Neuronal stem cell (in vitro differentiated cells): ENCODE measurements around the gene JAKMIP1.

ENCODE experiments used
- DNase-seq: peaks from one replicate; pipeline ENCODE4 v3.0.0-alpha.2; 2013; ENCODE audit warnings: low spot score
- H2AFZ ChIP-seq: one replicate; pipeline ENCODE4 v1.6.1; 2013; ENCODE audit warnings: mild to moderate bottlenecking, low read length, inconsistent platforms
- H2AK5ac ChIP-seq: 2 replicates; pipeline ENCODE4 v1.6.1; 2013; ENCODE audit warnings: low read depth, mild to moderate bottlenecking, inconsistent platforms, low read length, moderate library complexity, mixed read lengths
- H2BK120ac ChIP-seq: 2 replicates; pipeline ENCODE4 v1.6.1; 2013; ENCODE audit warnings: low read depth, mild to moderate bottlenecking, inconsistent platforms, low read length, moderate library complexity, mixed read lengths
- H2BK12ac ChIP-seq: one replicate; pipeline ENCODE4 v1.6.1; 2013; ENCODE audit warnings: low read length, inconsistent platforms
- H2BK15ac ChIP-seq: 2 replicates; pipeline ENCODE4 v1.6.1; 2013; ENCODE audit warnings: mild to moderate bottlenecking, low read length, inconsistent platforms, mixed read lengths
- H2BK5ac ChIP-seq: one replicate; pipeline ENCODE4 v1.6.1; 2013; ENCODE audit warnings: inconsistent platforms, mild to moderate bottlenecking, low read length, moderate library complexity
- H3K14ac ChIP-seq: one replicate; pipeline ENCODE4 v1.6.1; 2013; ENCODE audit warnings: low read length, inconsistent platforms
- H3K18ac ChIP-seq: 2 replicates; pipeline ENCODE4 v1.6.1; 2013; ENCODE audit warnings: low read length, inconsistent platforms
- H3K23ac ChIP-seq: 2 replicates; pipeline ENCODE4 v1.6.1; 2013; ENCODE audit warnings: low read depth, mild to moderate bottlenecking, mixed read lengths, low read length, inconsistent platforms; ENCODE audit not compliant: poor library complexity
- H3K27ac ChIP-seq: replicated peaks from 3 replicates; pipeline ENCODE4 v1.5.1; 2013; ENCODE audit warnings: low read length, inconsistent platforms
- H3K27me3 ChIP-seq, 3 experiments: 2 replicates each; pipeline ENCODE4 v1.6.1; 2013; ENCODE audit warnings: low read length in 3 of 3, mild to moderate bottlenecking in 2 of 3, inconsistent platforms in 1 of 3, low read depth in 1 of 3, mixed read lengths in 1 of 3, moderate library complexity in 1 of 3; ENCODE audit not compliant: control insufficient read depth in 3 of 3, insufficient read depth in 3 of 3
- H3K36me3 ChIP-seq, 2 donors: replicated peaks in 1 of 2; 2 replicates each; pipeline ENCODE4 v1.6.1; 2013; ENCODE audit warnings: low read length in 2 of 2; ENCODE audit not compliant: control insufficient read depth in 2 of 2, insufficient read depth in 2 of 2
- H3K4ac ChIP-seq: 2 replicates; pipeline ENCODE4 v1.6.1; 2013; ENCODE audit warnings: inconsistent platforms, mild to moderate bottlenecking, low read length, moderate library complexity
- H3K4me1 ChIP-seq, 2 donors: 1 replicate in 1 of 2; 2 replicates in 1 of 2; pipeline ENCODE4 v1.6.1; 2013; ENCODE audit warnings: low read length in 2 of 2, low read depth in 1 of 2; ENCODE audit not compliant: control insufficient read depth in 2 of 2, insufficient read depth in 1 of 2
- H3K4me2 ChIP-seq: one replicate; pipeline ENCODE4 v1.6.1; 2013; ENCODE audit warnings: mild to moderate bottlenecking, low read length, inconsistent platforms; ENCODE audit not compliant: insufficient read depth, poor library complexity, severe bottlenecking
- H3K4me3 ChIP-seq, 2 donors: 2 replicates each; pipeline ENCODE4 v1.5.1; 2013; ENCODE audit warnings: low read length in 2 of 2, mild to moderate bottlenecking in 2 of 2, inconsistent platforms in 1 of 2, moderate library complexity in 1 of 2
- H3K79me1 ChIP-seq: one replicate; pipeline ENCODE4 v1.6.1; 2013; ENCODE audit warnings: low read depth, mild to moderate bottlenecking, inconsistent platforms, low read length, moderate library complexity
- H3K9ac ChIP-seq: one replicate; pipeline ENCODE4 v1.6.1; 2013; ENCODE audit warnings: mild to moderate bottlenecking, low read depth, low read length, inconsistent platforms; ENCODE audit not compliant: poor library complexity
- H3K9me3 ChIP-seq, 2 donors: replicated peaks in 1 of 2; 2 replicates each; pipeline versions ENCODE3 to v1.6.1; 2013; ENCODE audit warnings: low read length in 2 of 2, mild to moderate bottlenecking in 2 of 2, inconsistent platforms in 1 of 2, low read depth in 1 of 2, mixed read lengths in 1 of 2, moderate library complexity in 1 of 2; ENCODE audit not compliant: control insufficient read depth in 2 of 2, insufficient read depth in 1 of 2
- H4K8ac ChIP-seq: one replicate; pipeline ENCODE4 v1.6.1; 2013; ENCODE audit warnings: low read depth, mild to moderate bottlenecking, inconsistent platforms, low read length, moderate library complexity
- H4K91ac ChIP-seq: one replicate; pipeline ENCODE4 v1.6.1; 2013; ENCODE audit warnings: low read length, low read depth, mild to moderate bottlenecking, inconsistent platforms; ENCODE audit not compliant: poor library complexity
- WGBS, 2 donors: extraction: QIAGEN DNeasy Blood & Tissue Kit; methylation state at CpG; one replicate each; pipeline ENCODE4 v1.1.7; 2013; ENCODE audit warnings: missing lambda C conversion rate in 2 of 2, mixed read lengths in 1 of 2; ENCODE audit not compliant: insufficient read length in 2 of 2, insufficient replicate concordance in 1 of 2; ENCODE audit errors: extremely low coverage in 2 of 2; 5-methylcytosine and 5-hydroxymethylcytosine counted together

The JAKMIP1 gene

GRCh38 chr4:6092131-6092530, 108.2 kb downstream of the JAKMIP1 start:
- H2BK15ac ChIP-seq = no peak overlapping the region
- DNase-seq = no peak
- no peak overlapping the region for H3K4ac ChIP-seq
- H3K79me1 ChIP-seq = no peaks in the 10 kb centered on the region
- H3K9ac ChIP-seq = no peak overlapping the region
- H4K8ac ChIP-seq = no peak overlapping the region
- H3K4me2 ChIP-seq = no peak overlapping the region
- no peak overlapping the region for H2AK5ac ChIP-seq
- peaks cover 0 to 3% (median 0%) of the 10 kb centered on the region in 3 experiments for H3K27me3 ChIP-seq
- no peak overlapping the region for H2AFZ ChIP-seq
- peak overlapping the region; percentile 35 for H3K18ac ChIP-seq
- no peaks in the 10 kb centered on the region for H3K36me3 ChIP-seq
- H3K27ac ChIP-seq = no peak overlapping the region
- no peak overlapping the region for H3K23ac ChIP-seq
- no peak overlapping the region for H2BK12ac ChIP-seq
- no peak overlapping the region for H3K14ac ChIP-seq
- H3K9me3 ChIP-seq = no peaks in the 10 kb centered on the region
- H4K91ac ChIP-seq = no peak overlapping the region
- H2BK120ac ChIP-seq = no peak overlapping the region
- no peak overlapping the region for H2BK5ac ChIP-seq
- H3K4me1 ChIP-seq = peaks cover 0 to 2% of the 10 kb centered on the region in 2 donors
- H3K4me3 ChIP-seq = no peak overlapping the region
- no CpG with 5 or more reads among the region's 7 CpGs for WGBS, 2 donors

GRCh38 chr4:6090931-6091330, 109.4 kb downstream of the JAKMIP1 start:
- H3K9ac ChIP-seq = no peak overlapping the region
- H2BK15ac ChIP-seq = no peak overlapping the region
- H4K91ac ChIP-seq = no peak overlapping the region
- peaks cover 0 to 2% of the 10 kb centered on the region in 2 donors for H3K4me1 ChIP-seq
- H3K4ac ChIP-seq = no peak overlapping the region
- no peak overlapping the region for H3K23ac ChIP-seq
- no peak overlapping the region for H3K4me3 ChIP-seq
- no peak overlapping the region for H2AFZ ChIP-seq
- H2BK120ac ChIP-seq = no peak overlapping the region
- no peak overlapping the region for H2BK5ac ChIP-seq
- no CpG with 5 or more reads among the region's 3 CpGs for WGBS, 2 donors
- H3K4me2 ChIP-seq = no peak overlapping the region
- no peaks in the 10 kb centered on the region for H3K79me1 ChIP-seq
- no peak overlapping the region for H3K14ac ChIP-seq
- H2BK12ac ChIP-seq = no peak overlapping the region
- H3K27ac ChIP-seq = no peak overlapping the region
- no peaks in the 10 kb centered on the region for H3K36me3 ChIP-seq
- H3K27me3 ChIP-seq = peaks cover 0 to 3% (median 0%) of the 10 kb centered on the region in 3 experiments
- H2AK5ac ChIP-seq = no peak overlapping the region
- no peaks in the 10 kb centered on the region for H3K9me3 ChIP-seq
- no peak for DNase-seq
- no peak overlapping the region for H4K8ac ChIP-seq
- H3K18ac ChIP-seq = no peak overlapping the region

DNA sequence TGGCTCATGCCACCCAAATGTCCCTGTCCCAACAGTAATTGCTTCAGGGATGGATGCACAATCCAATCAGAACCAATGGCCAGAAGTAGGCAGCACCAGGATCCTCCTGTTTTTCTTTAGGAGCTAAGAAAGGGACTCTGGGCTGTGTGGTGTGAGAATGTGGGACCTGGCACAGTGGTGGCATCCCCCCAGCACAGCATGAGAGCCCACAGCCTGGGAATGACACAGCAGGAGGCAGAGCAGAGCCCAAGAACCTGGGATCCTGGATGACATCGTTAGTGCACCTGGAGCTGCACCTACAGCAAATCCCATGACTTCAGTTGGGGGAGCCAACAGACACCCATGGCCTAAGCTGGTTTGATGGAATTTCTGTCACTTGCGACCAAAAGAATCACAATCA, 111.4 kb downstream of the JAKMIP1 start:
- no peak overlapping the region for H3K18ac ChIP-seq
- H3K79me1 ChIP-seq = no peaks in the 10 kb centered on the region
- no peaks in the 10 kb centered on the region for H3K4me1 ChIP-seq
- H3K4me2 ChIP-seq = no peak overlapping the region
- DNase-seq = no peak
- no peak overlapping the region for H2AFZ ChIP-seq
- H4K91ac ChIP-seq = no peak overlapping the region
- no peak overlapping the region for H2AK5ac ChIP-seq
- H3K9ac ChIP-seq = no peak overlapping the region
- no peak overlapping the region for H3K27ac ChIP-seq
- no peak overlapping the region for H2BK5ac ChIP-seq
- H2BK15ac ChIP-seq = no peak overlapping the region
- no peak overlapping the region for H3K4ac ChIP-seq
- no peaks in the 10 kb centered on the region for H3K36me3 ChIP-seq
- no CpG with 5 or more reads among the region's 2 CpGs for WGBS, 2 donors
- H2BK120ac ChIP-seq = no peak overlapping the region
- H3K27me3 ChIP-seq = peaks cover 0 to 3% (median 0%) of the 10 kb centered on the region in 3 experiments
- H2BK12ac ChIP-seq = no peak overlapping the region
- no peaks in the 10 kb centered on the region for H3K9me3 ChIP-seq
- no peak overlapping the region for H3K14ac ChIP-seq
- H4K8ac ChIP-seq = no peak overlapping the region
- no peak overlapping the region for H3K23ac ChIP-seq
- no peak overlapping the region for H3K4me3 ChIP-seq

GRCh38 chr4:6087669-6088341, 112.5 kb downstream of the JAKMIP1 start:
- H2AFZ ChIP-seq = no peak overlapping the region
- no peaks in the 10 kb centered on the region for H3K9me3 ChIP-seq
- H3K4me2 ChIP-seq = no peak overlapping the region
- no peaks in the 10 kb centered on the region for H3K4me1 ChIP-seq
- no peak overlapping the region for H3K18ac ChIP-seq
- H3K4ac ChIP-seq = no peak overlapping the region
- no peak overlapping the region for H2AK5ac ChIP-seq
- no peaks in the 10 kb centered on the region for H3K79me1 ChIP-seq
- no peaks in the 10 kb centered on the region for H3K36me3 ChIP-seq
- H4K91ac ChIP-seq = no peak overlapping the region
- no peak overlapping the region for H2BK5ac ChIP-seq
- no peak overlapping the region for H3K27ac ChIP-seq
- no peak overlapping the region for H3K23ac ChIP-seq
- no CpG with 5 or more reads among the region's 7 CpGs for WGBS, 2 donors
- peaks cover 0 to 3% (median 0%) of the 10 kb centered on the region in 3 experiments for H3K27me3 ChIP-seq
- H4K8ac ChIP-seq = no peak overlapping the region
- no peak overlapping the region for H2BK15ac ChIP-seq
- peak; percentile 42 for DNase-seq
- no peak overlapping the region for H3K14ac ChIP-seq
- no peak overlapping the region for H2BK120ac ChIP-seq
- no peak overlapping the region for H3K9ac ChIP-seq
- H2BK12ac ChIP-seq = no peak overlapping the region
- H3K4me3 ChIP-seq = no peak overlapping the region
